22Rv1 (cell line): ENCODE results near the gene TMEM17.

ENCODE experiments used
- CTCF ChIP-seq: fragments of 450-650 bp; IDR thresholded peaks from 2 replicates; pipeline ENCODE4 v1.5.1; 2017; ENCODE audit warnings: mild to moderate bottlenecking
- ZFX ChIP-seq: fragments of 450-650 bp; IDR thresholded peaks from 2 replicates; pipeline ENCODE4 v1.6.1; 2017; ENCODE audit warnings: antibody characterized with exemption, borderline replicate concordance

DNA sequence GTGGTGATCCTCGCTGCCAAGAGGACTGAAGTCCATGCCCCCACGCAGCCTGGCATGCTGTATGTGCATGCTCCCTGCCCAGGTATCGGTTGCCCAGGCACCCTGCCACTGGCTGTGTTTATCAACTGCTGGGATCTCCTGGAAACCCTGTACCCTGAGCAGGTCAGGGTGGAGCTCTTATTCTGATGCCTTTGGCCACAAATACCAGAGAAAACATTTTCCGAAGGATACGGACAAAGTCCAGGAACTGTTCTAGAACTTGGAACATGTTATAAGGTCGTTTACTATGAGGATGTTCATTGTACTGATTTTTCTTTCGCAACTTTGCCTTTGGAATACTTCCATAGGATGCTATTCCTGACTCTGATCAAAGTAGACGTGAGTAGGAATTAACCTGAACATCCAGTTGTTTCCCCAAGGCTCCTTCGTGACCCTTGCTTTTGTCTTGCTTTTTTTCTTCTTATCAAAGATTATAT, 55.2 kb downstream of the TMEM17 start:
- TF ChIP-seq CTCF (no peak), ZFX (no peak)
